BE2C (cell line): Measurements from ENCODE around the gene CCDC88C.

Source experiments
- DNase-seq: peaks from one replicate; pipeline ENCODE4 v3.0.0-alpha.2; 2020
- H3K27me3 ChIP-seq: fragments of 250-450 bp; sonication (Bioruptor Pico); 2 replicates; pipeline ENCODE4 v1.5.1; 2020; ENCODE audit warnings: mild to moderate bottlenecking
- H3K36me3 ChIP-seq: fragments of 250-450 bp; sonication (Bioruptor Pico); 2 replicates; pipeline ENCODE4 v1.5.1; 2020; ENCODE audit warnings: mild to moderate bottlenecking
- H3K4me1 ChIP-seq: fragments of 250-450 bp; sonication (Bioruptor Pico); 2 replicates; pipeline ENCODE4 v1.5.1; 2020
- H3K4me3 ChIP-seq: 2 replicates; pipeline ENCODE4 v1.5.1; 2011; ENCODE audit warnings: low read depth, low read length
- H3K9me3 ChIP-seq: fragments of 250-450 bp; sonication (Bioruptor Pico); 2 replicates; pipeline ENCODE4 v1.5.1; 2020
- TF ChIP-seq, protein P1 (sequence below): IDR thresholded peaks from 2 replicates; pipeline ENCODE4 v1.5.1; 2012; ENCODE audit warnings: mild to moderate bottlenecking, low read depth, low read length

Gene CCDC88C

DNA sequence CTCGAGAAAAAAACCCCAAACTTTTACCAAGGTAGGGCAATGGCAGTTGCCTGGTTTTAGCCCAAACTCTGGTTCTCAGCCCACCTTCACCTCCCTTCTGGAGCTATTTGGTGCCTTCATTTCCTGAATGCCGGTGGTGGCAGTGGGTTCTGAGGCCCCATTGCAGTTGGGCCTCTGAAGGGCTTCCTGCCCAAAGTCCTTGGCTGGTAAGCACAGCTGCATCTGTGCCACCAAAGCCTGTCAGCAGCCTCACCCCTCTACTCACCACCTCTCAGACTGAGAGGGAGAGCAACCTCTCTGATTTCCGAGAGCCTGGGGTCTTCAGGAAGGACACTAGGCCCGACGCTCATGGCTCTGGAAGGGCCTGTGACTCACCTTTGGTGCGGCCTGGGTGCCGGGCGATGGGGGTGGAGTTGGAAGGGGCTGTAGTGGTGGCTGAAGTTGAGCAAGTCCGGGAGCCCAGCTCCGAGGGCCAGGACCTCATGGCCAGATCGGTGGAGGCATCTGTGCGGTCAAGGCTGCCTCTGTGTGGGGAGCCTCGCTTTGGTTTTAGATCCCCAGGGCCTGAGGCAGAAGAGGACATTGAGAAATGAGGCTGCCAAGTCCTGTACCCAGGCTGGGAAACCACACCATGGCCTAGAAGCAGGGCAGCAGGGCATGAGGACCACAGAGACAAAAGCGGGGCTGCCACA, 134.5 kb downstream of the CCDC88C start:
- Histone ChIP-seq H3K36me3 (no peaks in the 10 kb centered on the region), H3K4me3 (no peak overlapping the region), H3K27me3 (no peaks in the 10 kb centered on the region), H3K4me1 (peaks cover 19% of the 10 kb centered on the region), H3K9me3 (no peaks in the 10 kb centered on the region)
- no peak for DNase-seq
- TF ChIP-seq, protein P1, sequence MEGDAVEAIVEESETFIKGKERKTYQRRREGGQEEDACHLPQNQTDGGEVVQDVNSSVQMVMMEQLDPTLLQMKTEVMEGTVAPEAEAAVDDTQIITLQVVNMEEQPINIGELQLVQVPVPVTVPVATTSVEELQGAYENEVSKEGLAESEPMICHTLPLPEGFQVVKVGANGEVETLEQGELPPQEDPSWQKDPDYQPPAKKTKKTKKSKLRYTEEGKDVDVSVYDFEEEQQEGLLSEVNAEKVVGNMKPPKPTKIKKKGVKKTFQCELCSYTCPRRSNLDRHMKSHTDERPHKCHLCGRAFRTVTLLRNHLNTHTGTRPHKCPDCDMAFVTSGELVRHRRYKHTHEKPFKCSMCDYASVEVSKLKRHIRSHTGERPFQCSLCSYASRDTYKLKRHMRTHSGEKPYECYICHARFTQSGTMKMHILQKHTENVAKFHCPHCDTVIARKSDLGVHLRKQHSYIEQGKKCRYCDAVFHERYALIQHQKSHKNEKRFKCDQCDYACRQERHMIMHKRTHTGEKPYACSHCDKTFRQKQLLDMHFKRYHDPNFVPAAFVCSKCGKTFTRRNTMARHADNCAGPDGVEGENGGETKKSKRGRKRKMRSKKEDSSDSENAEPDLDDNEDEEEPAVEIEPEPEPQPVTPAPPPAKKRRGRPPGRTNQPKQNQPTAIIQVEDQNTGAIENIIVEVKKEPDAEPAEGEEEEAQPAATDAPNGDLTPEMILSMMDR = no peak

DNA sequence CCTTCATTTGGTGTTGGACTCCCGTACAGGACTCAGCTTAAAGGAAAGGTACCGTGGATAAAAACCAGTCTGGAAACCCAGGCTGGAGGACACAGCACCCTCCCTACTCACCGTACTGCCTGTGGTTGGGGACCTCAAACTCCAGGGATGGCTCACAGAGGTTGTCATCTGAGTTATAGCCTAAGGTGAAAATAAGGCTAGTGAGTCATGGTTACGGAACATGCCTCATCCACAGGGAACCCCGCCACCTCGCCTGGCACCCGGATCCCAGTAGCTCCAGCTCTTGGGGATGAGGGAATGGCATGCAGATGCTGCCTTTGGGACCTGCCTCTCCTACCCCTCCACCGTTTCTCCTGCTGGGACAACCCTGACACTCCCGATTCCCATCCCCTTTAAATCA, 136.3 kb downstream of the CCDC88C start:
- TF ChIP-seq, protein P1 = no peak
- Histone ChIP-seq H3K9me3 (no peaks in the 10 kb centered on the region), H3K4me3 (no peak overlapping the region), H3K27me3 (no peaks in the 10 kb centered on the region), H3K4me1 (peaks cover 16% of the 10 kb centered on the region), H3K36me3 (no peaks in the 10 kb centered on the region)
- no peak for DNase-seq

DNA sequence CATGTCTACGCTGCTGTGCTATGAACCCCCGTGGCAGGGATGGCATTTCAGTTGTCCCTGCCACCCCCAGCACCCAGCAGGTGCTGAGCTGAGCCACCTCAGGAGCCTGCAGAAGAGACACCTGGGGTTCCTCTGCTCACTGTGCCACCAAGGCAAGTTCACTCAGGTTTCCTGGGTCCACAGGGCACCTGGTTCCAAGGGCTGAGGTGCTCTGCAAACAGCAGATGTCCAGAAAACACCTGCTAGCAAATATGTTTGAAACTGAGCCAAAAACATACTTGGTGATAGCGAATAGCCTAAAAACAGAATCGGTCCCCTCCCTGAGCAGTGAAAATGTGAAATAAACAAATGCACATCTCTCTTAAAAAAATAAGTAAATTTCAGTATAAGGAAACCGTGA, 137.5 kb downstream of the CCDC88C start:
- no peaks in the 10 kb centered on the region for H3K36me3 ChIP-seq
- H3K4me1 ChIP-seq = peaks cover 3% of the 10 kb centered on the region
- DNase-seq = no peak
- H3K4me3 ChIP-seq = no peak overlapping the region
- no peaks in the 10 kb centered on the region for H3K9me3 ChIP-seq
- no peaks in the 10 kb centered on the region for H3K27me3 ChIP-seq
- TF ChIP-seq, protein P1 = no peak

DNA sequence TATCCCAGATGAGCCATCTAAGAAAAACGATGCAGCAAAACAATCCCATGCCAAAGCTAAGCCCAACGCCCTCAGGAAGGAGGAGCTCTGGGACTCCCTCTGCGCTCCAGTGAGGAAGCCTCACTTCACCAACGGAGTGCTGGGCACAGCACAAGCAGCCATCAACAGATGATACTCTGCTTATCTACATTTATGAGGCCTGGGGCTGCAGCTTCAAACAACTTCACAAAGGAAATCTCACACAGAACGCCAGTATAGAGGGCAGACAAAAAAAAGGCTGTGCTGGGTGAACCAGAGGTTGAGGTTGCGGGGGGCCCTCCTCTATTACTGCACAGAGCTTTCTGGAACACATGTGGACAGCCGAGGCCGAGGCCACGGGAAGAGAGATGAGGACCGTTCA, 138.3 kb downstream of the CCDC88C start:
- Histone ChIP-seq H3K4me1 (no peaks in the 10 kb centered on the region), H3K36me3 (no peaks in the 10 kb centered on the region), H3K4me3 (no peak overlapping the region), H3K27me3 (no peaks in the 10 kb centered on the region), H3K9me3 (no peaks in the 10 kb centered on the region)
- TF ChIP-seq, protein P1 = no peak
- no peak for DNase-seq

DNA sequence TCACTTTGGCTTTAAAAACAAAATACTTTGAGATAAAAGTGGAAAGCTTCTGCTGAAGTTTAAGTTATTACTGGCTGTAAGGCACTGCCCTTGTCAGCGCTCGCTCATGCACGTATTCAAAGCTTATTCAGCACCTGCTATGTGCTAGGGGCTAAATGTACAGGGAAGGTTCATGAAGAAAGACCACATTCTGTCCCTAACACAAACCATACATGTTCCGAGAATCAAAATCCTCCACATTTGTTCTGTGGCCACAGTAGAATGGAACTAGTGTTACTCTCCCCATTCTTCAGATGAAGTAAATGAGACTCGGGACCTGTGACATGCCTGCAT, 139.3 kb downstream of the CCDC88C start:
- no peaks in the 10 kb centered on the region for H3K36me3 ChIP-seq
- no peak for DNase-seq
- H3K9me3 ChIP-seq = no peaks in the 10 kb centered on the region
- TF ChIP-seq, protein P1 = no peak
- H3K27me3 ChIP-seq = no peaks in the 10 kb centered on the region
- no peaks in the 10 kb centered on the region for H3K4me1 ChIP-seq
- H3K4me3 ChIP-seq = no peak overlapping the region

DNA sequence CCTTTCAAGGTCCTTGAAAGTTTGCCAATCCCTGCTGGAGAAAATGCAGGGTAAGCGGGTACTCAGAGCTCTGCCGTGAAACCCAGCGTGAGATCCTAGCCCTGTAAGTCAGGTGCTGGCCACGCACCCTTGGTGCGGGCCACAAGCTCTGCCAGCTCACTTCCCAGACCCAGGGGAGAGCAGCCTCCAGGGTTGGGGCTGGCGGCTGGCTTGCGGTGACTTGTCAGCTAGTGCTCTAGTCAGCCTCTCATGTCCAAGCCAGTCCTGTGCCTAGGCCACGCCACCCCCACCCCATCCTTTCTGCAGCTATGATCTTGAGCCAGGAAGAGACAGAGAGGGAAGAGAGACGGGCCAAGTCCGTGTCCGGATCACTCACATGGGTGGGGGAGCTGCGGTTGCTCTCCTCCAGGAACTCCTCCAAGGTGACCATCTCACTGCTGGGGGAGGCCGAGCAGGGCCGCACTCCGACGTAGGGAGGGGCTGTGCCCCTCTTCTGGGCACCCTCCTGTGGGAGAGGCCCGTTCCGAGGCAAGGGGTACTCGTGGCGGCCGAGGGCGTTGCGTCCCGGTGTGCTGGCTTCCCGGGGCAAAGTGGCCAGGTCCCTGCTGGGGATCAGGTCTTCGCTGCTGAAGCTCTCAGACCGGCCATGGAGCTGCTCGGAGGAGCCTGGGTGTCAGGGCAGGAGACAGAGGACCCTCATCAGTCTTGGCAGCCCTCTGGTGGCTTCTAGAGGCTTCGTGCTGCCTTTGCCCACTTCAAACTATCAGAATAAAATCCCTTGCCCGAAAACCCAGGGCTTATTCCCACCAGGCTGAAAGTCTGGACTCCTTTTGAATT, 139.9 kb downstream of the CCDC88C start:
- TF ChIP-seq, protein P1 = 0 out of 2 replicates have a peak, but pooled peaks have one; percentile 21
- Histone ChIP-seq H3K9me3 (no peaks in the 10 kb centered on the region), H3K27me3 (no peaks in the 10 kb centered on the region), H3K4me1 (no peaks in the 10 kb centered on the region), H3K36me3 (no peaks in the 10 kb centered on the region), H3K4me3 (no peak overlapping the region)
- no peak for DNase-seq
